ENCODE results near the gene EGR4.
"Not testable (repeated sequence)": the region's sequence is repeated elsewhere in the genome, so short reads cannot be mapped to it uniquely, and the experiment has no call there.

The EGR4 gene

GRCh38 chr2:73262691-73263429 is 30.5 kb downstream of the EGR4 start:
- DNase-seq: not testable (repeated sequence)

GRCh38 chr2:73262108-73262651 is 31.2 kb downstream of the EGR4 start:
- no peak for DNase-seq

GRCh38 chr2:73260338-73260984 is 32.9 kb downstream of the EGR4 start:
- no peak for DNase-seq

GRCh38 chr2:73259704-73260337 is 33.5 kb downstream of the EGR4 start:
- no peak for DNase-seq

- DNase-seq: no peak
These were observed 34.1 kb downstream of the EGR4 start for GRCh38 chr2:73259276-73259675.

- no peak for DNase-seq
These were observed 34.5 kb downstream of the EGR4 start for GRCh38 chr2:73258913-73259215.

- DNase-seq: no peak
These were observed 35.0 kb downstream of the EGR4 start for GRCh38 chr2:73258186-73258912.

- DNase-seq: no peak
These were observed 35.8 kb downstream of the EGR4 start for GRCh38 chr2:73257425-73258125.

GRCh38 chr2:73257021-73257420 is 36.3 kb downstream of the EGR4 start:
- DNase-seq: no peak

GRCh38 chr2:73256618-73256922 is 36.8 kb downstream of the EGR4 start:
- no peak for DNase-seq

GRCh38 chr2:73255907-73256617 is 37.3 kb downstream of the EGR4 start:
- no peak for DNase-seq

- DNase-seq: no peak
These were observed 38.2 kb downstream of the EGR4 start for GRCh38 chr2:73255007-73255644.

- DNase-seq: no peak
These were observed 38.9 kb downstream of the EGR4 start for GRCh38 chr2:73254343-73255006.

- DNase-seq: no peak
These were observed 39.4 kb downstream of the EGR4 start for GRCh38 chr2:73253901-73254300.

GRCh38 chr2:73253400-73253799 is 39.9 kb downstream of the EGR4 start:
- no peak for DNase-seq

- no peak for DNase-seq
These were observed 40.9 kb downstream of the EGR4 start for GRCh38 chr2:73252238-73253027.

GRCh38 chr2:73250872-73251846 is 42.2 kb downstream of the EGR4 start:
- no peak for DNase-seq

GRCh38 chr2:73249636-73250035 is 43.7 kb downstream of the EGR4 start:
- no peak for DNase-seq

- no peak for DNase-seq
These were observed 46.5 kb downstream of the EGR4 start for GRCh38 chr2:73246850-73247249.

Data from effector CD4-positive, alpha-beta T cell (primary cell).